NOMO-1 treated with dmso at 0.1 percent for 144 hours (cell line): ENCODE results near the gene WNT3.
"Not testable (repeated sequence)": the region's sequence is repeated elsewhere in the genome, so short reads cannot be mapped to it uniquely, and the experiment has no call there.

Experiments
- DNase-seq: peaks from one replicate; lab custom pipeline; 2025; ENCODE audit not compliant: unreplicated experiment; lab: John Stamatoyannopoulos, UW

Gene WNT3

DNA sequence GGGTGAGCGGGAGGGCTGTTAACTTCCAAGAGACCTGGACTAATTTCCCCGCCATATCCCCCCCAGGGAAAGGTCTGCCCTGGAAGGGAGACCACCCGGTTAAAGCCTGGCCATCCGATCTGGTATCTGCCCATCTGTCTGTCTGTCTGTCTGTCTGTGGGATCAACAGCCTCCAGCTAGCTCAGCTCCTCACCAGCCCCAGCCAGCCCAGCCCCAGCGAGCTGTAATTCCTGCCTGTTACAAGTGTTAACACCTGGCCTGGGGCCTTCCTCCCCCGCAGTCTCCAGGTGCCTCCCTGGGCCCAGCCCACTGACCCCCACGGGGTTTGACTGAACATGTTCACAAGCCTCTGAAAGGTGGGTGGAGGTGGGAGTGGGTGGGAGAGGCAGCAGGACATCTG is 4.0 kb downstream of the WNT3 start:
- DNase-seq = no peak

DNA sequence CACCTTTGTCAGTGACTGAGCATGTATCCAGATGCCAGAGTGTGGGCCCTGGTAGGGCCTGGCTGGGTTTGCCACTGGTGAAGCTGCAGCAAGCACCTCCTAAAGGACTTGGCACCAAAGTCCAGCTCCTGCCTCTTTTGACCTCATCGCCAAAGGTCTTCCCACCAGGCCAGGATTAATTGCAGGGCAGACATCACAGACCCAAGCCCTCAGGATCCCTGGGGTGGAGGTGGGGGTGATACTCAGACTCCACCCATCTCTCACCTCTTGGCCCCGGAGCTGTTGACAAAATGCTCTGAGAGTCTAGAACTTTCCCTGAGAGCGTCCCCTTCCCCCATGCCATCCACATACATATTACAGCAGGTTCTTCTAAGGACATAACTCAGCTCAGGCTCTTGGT is 4.6 kb downstream of the WNT3 start:
- no peak for DNase-seq

DNA sequence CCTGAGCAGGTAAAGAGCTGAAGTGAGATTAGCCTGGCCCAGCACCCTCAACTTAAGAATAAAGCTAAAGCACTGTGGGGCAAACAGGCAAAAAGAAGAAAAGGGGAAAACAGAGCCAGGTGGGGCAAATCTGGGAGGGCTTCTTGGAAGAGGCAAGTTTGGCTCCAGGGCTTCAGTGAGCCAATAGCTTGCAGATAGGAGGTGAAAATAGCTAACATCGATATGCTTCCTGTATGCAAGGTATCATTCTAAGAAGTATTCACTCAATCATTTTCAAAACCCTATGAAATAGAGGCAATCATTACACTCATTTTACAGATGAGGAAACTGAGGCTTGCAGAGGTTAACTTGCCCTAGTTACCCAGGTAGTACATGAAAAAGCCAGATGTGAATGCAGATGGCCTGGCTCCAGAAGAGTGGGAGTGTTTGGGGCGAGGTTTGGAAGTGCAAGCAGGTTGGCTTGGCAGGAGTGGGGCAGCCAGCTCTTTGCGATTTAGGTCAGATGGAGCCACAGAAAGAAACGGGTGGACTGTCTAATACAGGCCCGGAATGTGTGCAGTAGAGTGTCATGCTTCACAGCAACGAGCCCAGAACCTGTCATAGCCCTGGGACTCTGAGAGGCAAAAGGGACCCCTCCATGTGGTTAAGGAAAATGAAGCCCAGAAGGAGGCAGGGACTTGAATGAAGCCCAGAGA is 5.7 kb downstream of the WNT3 start:
- DNase-seq = no peak

DNA sequence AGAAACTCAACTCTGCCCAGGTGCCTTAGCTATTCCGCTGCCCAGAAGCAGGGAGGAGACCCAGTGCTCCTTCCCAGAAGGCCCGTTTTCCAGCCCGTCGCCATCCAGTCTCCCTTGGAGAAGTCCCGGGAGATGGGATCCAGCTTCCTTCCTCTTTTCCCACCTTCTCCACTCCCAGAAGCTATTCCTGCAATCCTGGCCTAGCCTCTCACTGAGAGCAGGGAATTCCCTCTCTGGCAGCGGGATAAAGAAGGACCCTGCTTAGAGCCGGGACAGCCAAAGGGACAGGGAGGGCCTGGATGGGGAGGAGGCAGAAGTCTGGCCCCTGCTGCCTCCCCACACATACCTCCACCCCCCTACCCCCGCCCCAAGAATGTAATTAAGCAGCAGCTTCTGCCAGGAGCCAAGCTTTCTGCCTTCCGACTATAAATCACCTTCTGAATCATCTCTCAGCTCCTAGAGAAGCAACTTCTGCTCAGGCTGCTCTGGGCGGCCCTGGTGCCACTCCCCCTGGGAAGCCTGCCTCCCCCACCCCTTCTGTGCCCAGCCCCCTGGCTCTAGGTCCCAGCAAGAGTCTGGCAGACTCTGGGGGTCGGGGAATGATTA is 6.4 kb downstream of the WNT3 start:
- DNase-seq = peak; percentile 16

DNA sequence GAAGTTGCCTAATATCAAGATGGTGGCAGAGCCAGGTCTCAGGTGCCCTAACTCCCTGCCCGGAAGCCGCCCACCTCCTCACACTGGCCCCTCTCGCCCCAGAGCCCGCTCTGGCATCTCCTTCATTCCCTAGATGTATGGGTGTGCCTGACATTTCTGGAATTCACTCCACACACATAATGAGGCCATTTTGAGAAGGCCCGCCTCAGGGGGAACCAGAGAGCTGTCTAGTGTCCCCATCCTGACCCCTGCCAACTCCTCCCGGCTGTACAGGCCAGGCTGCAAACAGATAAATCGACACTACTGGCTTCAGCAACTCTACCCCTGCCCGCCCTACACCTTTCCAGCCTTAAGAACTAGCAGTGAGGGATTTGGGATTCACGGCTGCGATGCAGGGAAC is 7.7 kb downstream of the WNT3 start:
- no peak for DNase-seq

DNA sequence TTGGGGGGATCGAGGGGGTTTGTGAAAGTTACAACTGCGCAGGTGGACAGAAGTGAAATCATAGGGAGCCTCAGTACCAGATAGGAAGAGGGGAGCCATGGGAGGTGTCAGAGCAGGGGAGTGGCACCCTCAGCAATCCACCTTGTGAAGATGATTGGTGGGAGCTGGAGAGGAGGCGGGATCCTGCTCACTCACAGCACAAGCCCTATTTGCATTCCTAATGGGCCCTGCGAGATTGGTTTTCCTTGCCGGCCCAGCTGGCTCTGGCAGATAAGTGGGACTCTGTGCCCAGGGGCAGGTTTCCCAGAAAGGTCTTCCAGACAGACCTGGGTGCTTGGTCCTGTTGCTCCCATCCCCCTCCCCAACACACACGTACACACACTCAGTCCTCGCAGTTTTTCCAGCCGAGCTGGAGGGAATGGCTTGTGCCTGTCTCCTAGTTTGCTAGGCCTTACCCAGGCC is 9.4 kb downstream of the WNT3 start:
- DNase-seq = no peak

DNA sequence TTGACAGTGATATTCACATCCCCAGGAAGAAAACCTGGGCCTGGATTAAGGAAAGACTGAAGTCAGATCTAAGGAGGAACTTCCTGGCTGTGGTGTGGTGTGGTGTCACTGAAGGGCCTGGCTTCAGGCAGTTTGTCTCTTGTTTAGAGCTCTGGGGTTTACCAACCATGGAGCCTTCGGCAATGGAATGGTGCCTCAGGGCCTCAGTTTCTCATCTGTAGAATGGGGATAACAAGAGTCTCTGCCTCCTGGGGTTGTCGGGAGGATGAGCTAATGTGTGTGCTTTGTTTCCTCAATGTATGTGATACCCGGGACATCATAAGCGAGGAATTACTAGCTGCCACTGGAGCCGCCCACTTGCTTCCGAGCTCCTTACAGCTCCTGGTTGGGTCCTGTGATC is 12.7 kb downstream of the WNT3 start:
- no peak for DNase-seq

DNA sequence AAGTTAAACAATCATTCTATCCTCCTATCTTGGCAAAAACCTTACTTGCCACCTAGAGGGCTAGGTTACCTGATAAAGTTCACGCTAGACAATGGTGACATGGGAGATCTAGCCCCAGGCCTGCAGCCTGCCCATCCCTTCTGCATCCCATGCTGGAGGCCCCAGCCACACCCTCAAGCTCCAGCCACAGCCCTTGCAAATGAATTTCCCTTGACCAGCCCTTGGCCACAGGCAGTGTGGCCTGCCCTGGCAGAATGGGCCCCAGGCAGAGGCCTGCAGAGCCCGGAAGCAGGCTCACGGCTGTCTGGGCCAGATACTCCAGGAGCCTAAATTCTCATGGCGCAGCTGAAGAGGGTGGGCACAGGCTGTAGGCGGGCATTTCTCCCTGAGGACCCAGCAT is 14.9 kb downstream of the WNT3 start:
- no peak for DNase-seq

DNA sequence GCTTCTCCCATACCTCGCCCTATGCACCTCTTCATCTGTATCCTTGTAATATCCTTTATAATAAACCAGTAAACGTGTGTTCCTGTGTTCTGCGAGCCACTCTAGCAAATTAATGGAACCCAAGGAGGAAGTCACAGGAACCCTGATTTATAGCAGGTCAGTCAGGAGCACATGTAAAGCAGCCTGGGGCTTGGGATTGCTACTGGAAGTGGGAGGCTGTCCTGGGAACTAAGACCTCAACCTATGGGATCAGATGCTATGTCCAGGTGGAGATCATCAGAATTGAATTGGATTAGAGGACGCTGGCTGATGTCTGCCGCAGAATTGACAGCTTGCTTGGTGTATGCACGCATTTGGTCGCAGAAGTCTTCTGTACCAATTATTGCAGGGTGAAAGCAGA is 15.7 kb downstream of the WNT3 start:
- no peak for DNase-seq

DNA sequence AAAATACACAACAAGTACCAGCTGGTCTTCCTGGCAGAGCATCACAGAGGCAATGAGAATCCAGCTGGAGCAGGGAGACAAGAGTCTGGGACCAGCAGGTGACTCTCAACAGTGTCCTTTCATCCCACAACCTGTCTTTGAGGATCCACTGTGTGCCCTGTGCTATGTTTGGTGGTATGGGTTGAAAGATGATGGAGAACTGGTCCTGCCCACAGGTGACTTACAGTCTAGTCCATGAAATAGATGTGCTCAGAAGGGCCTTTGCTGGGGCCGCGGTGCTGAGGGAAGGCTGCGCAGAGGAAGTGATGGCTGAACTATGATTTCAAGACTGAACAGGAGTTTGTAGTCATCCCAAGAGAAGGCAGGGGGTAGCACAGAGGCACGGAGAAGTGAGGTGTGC is 17.9 kb downstream of the WNT3 start:
- no peak for DNase-seq

DNA sequence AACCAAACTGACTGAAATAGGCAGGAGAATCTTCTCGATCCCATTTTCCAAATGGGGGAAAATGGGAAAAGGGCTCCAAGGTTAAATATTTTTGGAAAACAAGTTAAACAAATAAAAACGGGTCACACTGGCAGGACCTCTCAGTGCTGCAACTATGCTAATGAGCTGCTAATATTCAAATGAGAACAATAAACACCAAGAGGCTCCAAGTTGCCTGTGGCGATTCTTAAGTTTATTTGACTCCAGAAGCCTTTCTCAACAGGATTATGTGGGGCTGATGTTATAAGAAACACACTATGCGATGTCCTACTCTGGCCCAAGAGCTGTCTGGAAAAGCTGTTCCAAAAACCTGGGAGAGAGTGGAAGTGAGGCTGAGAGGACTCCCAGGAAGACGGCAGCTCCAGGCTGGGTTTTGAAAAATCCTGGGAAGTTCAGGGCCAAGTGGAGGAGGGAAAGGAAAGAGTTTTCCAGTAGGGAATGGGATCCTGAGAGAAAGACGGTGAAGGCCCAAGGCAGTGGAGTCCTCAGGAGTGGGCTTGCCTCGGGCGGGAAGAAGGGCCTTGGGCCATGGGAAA is 21.4 kb downstream of the WNT3 start:
- no peak for DNase-seq

DNA sequence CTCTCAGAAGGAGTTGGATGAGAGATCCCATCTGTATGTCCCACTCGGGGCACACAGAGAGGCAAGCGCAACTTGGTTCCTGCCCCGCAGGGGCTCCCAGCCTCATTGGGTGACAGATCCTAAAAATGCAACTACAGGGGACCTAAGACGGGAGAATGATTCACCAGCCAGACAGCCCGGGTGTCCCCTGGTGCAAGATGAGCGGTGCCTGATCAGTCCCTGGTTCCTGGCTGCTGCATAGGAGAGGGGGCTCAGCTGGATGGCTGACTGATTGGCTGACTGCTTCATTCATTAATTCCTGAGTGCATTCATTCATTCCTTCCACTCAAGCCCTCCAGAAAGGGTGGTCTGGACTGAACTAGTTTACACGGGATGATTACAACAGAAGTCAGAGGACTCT is 22.0 kb downstream of the WNT3 start:
- DNase-seq = no peak

DNA sequence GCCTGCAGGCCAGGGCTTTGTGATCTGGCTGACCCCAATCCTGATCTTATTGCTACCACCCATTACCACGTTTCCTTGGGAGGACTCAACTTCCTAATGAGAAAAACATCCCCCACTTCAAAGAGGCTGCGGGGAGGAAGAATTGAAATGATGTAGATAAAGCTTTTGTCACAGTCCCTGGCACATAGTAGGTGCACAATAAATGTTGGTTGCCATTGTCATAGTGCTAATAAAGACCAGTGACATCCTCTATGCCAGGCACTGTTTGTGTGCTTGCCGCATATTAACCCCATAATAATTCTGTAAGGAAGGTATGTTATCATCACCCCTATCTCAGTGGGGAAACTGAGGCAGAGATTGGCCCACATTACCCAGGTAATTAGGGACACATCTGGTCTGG is 22.4 kb downstream of the WNT3 start:
- DNase-seq = no peak

DNA sequence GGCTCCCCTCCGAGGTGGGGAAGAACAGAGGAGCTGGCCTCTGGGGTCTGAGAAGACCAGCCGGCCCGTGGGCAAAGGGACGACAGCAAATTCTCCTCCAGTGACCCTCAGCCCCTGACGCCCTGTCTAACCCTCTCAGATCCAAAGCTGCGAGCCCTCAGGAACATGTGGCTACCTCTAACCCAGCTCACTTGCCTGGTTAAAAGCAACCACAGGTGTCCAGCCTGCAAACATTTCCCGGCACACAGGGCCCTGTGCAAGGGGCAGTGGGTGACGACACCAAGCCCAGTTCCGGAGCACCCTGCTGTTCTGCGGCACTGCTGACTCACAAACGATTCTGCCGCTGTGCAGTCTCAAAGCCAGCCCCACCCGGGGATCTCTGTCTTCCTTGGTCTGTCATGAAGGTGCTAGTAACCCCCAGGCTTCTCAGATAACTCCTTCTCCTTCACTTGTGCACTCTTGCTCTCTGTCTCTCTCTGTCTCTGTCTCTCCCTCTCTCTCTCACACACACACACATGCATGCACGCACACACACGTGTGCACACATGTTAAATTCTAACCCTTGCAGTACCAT is 23.0 kb downstream of the WNT3 start:
- DNase-seq = no peak

DNA sequence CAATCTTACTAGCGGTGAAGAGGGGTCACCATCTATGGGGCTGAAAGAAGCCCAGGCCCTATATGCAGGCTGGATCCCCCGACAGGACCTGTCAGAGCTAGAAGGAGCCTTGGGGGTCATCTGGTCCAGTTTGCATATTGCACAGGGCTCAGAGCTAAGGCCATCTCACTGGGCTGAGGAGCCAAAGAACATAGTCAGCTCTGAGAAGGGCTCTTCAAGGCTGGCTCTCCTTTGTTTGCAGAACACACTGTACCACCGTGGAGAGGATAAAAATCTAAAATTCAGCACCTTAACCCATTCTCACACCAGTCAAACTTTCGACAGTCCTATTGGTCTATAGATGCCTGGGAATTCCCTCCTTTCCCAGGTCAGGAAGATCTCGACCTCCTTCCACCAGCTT is 24.2 kb downstream of the WNT3 start:
- DNase-seq = no peak

DNA sequence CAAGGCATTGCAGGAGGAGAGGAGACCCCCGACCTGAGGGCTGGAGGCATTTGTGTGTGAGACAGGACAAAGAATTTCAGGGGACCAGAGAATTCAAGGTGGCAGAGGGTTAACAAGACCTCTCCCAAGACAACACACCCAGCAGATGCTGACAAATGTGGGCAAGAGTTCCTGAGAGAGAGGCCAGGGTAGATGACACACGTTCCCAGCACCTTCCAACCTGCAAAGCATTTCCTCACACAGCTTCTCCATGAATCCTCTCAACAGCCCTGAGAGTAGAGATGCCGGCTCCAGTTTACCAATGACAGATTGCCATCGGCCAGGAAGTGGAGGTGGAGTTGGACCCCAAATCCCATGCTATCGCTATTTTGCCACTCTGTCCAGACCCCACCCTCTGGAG is 25.0 kb downstream of the WNT3 start:
- DNase-seq = no peak

DNA sequence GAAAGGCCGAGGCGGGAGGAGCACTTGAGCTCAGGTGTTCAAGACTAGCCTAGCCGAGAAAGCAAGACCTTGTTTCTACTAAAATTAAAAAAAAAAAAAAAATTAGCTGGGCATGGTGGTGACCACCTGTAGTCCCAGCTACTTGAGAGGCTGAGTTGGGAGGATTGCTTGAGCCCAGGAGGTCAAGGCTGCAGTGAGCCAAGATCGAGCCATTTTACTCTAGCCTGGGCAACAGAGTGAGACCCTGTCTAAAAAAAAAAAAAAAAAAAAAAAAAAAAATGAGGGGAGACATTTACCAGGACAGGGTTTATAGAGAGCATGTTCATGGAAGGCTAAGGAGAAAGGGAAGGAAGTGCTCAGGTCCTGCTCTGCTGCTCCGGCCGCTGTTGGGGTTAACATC is 25.5 kb downstream of the WNT3 start:
- DNase-seq = not testable (repeated sequence)

DNA sequence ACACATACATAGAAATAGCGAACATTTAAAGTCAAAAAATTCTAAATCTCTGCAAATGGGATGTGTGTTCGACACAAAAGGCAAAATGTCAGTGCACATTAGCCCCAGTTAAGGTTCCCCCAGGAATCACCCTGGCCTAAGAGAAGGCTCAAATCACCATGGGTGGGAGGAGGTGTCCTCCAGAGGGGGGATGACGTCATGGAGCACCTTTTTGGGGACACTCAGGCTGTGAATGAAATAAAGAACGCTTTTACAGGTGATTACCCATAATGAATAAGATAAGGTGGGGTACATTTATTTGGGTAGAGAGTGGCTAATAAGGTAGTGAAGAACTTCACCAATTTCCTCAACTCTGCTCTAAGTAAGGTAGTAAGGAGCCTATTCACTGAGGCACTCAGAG is 26.4 kb downstream of the WNT3 start:
- DNase-seq = no peak

DNA sequence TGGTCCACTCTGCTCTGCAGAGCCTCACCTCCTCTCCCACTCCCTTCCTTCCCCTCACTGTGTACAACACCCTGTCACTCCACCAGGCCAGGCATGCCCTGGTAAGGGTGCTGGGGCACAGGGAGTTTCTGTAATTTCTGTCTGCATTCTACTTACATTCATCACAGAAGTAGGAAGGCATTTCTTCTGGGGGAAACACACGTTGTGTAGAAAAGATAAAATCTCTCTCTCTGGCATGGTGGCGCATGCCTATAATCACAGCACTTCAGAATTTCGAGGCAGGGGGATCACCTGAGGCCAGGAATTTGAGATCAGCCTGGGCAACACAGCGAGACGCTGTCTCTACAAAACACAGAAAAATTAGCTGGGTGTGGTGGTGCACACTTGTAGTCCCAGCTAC is 27.0 kb downstream of the WNT3 start:
- no peak for DNase-seq

DNA sequence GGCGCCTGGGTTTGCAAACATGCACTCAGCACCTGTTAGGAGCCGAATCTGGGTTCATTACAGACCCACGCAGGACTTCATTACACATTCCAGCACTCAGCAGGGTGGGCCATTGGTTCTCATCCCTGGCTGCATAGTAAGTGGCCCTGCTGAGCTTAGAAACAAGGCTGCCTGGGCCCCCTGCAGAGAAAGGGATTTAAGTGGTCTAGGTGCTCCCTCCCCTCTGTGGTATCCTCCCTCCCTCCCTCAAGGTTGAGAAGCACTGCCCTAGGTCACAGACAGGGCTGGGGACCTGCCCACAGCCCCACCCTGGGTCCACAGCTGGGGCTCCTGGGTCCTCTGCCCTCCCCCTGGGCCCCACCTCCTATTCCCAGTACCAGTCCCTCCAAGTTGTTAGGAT is 28.3 kb downstream of the WNT3 start:
- DNase-seq = no peak

DNA sequence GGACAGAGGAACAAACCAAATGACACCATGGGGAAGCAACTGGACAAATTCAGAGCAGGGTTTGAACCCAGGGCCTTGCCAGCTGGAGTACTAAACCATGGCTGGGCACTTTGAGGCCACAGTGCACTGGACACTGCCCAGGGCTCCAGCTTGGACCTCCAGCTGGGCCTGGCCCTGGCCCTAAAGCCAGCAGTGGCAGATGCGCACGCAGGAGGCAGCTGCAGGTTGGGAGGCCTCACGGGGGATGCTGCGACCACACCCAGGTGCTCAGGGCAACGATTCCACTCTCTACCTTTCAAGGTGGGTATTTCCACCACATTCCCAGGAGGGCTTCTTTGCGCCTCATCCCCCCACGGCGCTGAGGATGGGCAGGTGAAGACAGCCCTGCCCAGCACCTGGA is 28.9 kb downstream of the WNT3 start:
- DNase-seq = no peak

DNA sequence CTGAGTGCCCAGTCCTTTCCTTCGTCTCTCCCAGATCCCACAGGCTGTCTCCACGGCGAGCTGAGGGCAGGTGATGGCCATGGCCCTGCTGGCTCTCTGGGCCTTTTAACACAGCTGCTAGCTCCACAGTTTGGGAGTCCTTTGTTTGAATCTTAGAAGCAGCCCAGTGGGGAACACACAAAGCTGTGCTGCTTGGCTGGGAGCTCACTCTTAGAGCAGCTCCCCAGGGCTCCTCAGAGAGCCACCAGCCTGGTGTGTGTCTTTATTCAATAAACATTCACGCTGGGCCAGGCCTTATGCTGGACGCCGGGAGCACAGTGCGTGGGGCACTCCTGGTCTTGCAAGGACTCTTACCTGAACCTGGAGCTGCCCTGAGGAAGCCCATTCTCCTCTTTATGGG is 29.7 kb downstream of the WNT3 start:
- no peak for DNase-seq
